Measurements from ENCODE around the gene TGM5. TPM values are rescaled to one million over a fixed set of nuclear protein-coding genes. Genes with fewer than 3 reads are reported as not detected.

Gene TGM5
- total RNA-seq, 3 donors from 2014 or later (not counting 1 experiment from before 2014, with no cell fraction given): not detected

- no peak overlapping the region for H3K27ac Mint-ChIP-seq
- H3K36me3 Mint-ChIP-seq: no peaks in the 10 kb centered on the region
- H3K9me3 Mint-ChIP-seq: no peaks in the 10 kb centered on the region
- ATAC-seq: peak; percentile 58 to 75 (median 68)
- H3K27me3 Mint-ChIP-seq (ENCODE audit: low read depth in 2 of 2): peaks cover 5 to 13% of the 10 kb centered on the region in 2 donors
- H3K4me1 Mint-ChIP-seq: peaks cover 0 to 10% of the 10 kb centered on the region in 2 donors
- Histone ChIP-seq H3K36me3 (ENCODE audit: control insufficient read depth, insufficient read depth, low read length) (no peaks in the 10 kb centered on the region), H3K9me3 (ENCODE audit: control insufficient read depth, insufficient read depth, low read length) (no peaks in the 10 kb centered on the region), H3K27ac (ENCODE audit: low read length) (peak overlapping the region; percentile 10), H3K4me1 (ENCODE audit: control insufficient read depth, insufficient read depth, low read length) (peaks cover 14% of the 10 kb centered on the region), H3K4me3 (ENCODE audit: low read length) (no peak overlapping the region), H3K27me3 (ENCODE audit: control insufficient read depth, insufficient read depth, low read length) (no peaks in the 10 kb centered on the region)
- intact Hi-C loops (cut with micrococcal nuclease): no loop called here
- 14% methylated on average over 5 of the region's 6 CpGs for WGBS (ENCODE audit: insufficient coverage)
- TF ChIP-seq, protein P1, sequence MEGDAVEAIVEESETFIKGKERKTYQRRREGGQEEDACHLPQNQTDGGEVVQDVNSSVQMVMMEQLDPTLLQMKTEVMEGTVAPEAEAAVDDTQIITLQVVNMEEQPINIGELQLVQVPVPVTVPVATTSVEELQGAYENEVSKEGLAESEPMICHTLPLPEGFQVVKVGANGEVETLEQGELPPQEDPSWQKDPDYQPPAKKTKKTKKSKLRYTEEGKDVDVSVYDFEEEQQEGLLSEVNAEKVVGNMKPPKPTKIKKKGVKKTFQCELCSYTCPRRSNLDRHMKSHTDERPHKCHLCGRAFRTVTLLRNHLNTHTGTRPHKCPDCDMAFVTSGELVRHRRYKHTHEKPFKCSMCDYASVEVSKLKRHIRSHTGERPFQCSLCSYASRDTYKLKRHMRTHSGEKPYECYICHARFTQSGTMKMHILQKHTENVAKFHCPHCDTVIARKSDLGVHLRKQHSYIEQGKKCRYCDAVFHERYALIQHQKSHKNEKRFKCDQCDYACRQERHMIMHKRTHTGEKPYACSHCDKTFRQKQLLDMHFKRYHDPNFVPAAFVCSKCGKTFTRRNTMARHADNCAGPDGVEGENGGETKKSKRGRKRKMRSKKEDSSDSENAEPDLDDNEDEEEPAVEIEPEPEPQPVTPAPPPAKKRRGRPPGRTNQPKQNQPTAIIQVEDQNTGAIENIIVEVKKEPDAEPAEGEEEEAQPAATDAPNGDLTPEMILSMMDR (IDR thresholded peaks at IDR 0.05): no peak
- peak in 1 of 2 donors; percentile 23 for DNase-seq
- no peak overlapping the region for H3K4me3 Mint-ChIP-seq
These were observed 4.1 kb upstream of the TGM5 start for GRCh38 chr15:43270676-43271306.

GRCh38 chr15:43270113-43270665, 3.5 kb upstream of the TGM5 start:
- H3K4me1 Mint-ChIP-seq: peaks cover 0 to 10% of the 10 kb centered on the region in 2 donors
- no peaks in the 10 kb centered on the region for H3K36me3 ChIP-seq (ENCODE audit: control insufficient read depth, insufficient read depth, low read length)
- no peak overlapping the region for H3K4me3 Mint-ChIP-seq
- peaks cover 14% of the 10 kb centered on the region for H3K4me1 ChIP-seq (ENCODE audit: control insufficient read depth, insufficient read depth, low read length)
- ATAC-seq: no peak
- H3K27me3 Mint-ChIP-seq (ENCODE audit: low read depth in 2 of 2): peaks cover 5 to 13% of the 10 kb centered on the region in 2 donors
- no peaks in the 10 kb centered on the region for H3K9me3 ChIP-seq (ENCODE audit: control insufficient read depth, insufficient read depth, low read length)
- H3K4me3 ChIP-seq (ENCODE audit: low read length): no peak overlapping the region
- WGBS (ENCODE audit: insufficient coverage): 84% methylated on average over 5 of the region's 5 CpGs
- H3K27ac Mint-ChIP-seq: no peak overlapping the region
- TF ChIP-seq, protein P1 (IDR thresholded peaks at IDR 0.05): no peak
- no peak for DNase-seq
- intact Hi-C loops (cut with micrococcal nuclease): no loop called here
- no peaks in the 10 kb centered on the region for H3K27me3 ChIP-seq (ENCODE audit: control insufficient read depth, insufficient read depth, low read length)
- H3K36me3 Mint-ChIP-seq: no peaks in the 10 kb centered on the region
- H3K27ac ChIP-seq (ENCODE audit: low read length): peak overlapping the region; percentile 10
- no peaks in the 10 kb centered on the region for H3K9me3 Mint-ChIP-seq

GRCh38 chr15:43268111-43269105, 1.7 kb upstream of the TGM5 start:
- no peak overlapping the region for H3K27ac Mint-ChIP-seq
- Histone ChIP-seq H3K4me1 (ENCODE audit: control insufficient read depth, insufficient read depth, low read length) (peaks cover 14% of the 10 kb centered on the region), H3K27ac (ENCODE audit: low read length) (no peak overlapping the region), H3K36me3 (ENCODE audit: control insufficient read depth, insufficient read depth, low read length) (no peaks in the 10 kb centered on the region), H3K27me3 (ENCODE audit: control insufficient read depth, insufficient read depth, low read length) (no peaks in the 10 kb centered on the region), H3K9me3 (ENCODE audit: control insufficient read depth, insufficient read depth, low read length) (no peaks in the 10 kb centered on the region), H3K4me3 (ENCODE audit: low read length) (no peak overlapping the region)
- DNase-seq: no peak
- H3K36me3 Mint-ChIP-seq: no peaks in the 10 kb centered on the region
- TF ChIP-seq, protein P1 (IDR thresholded peaks at IDR 0.05): no peak
- peaks cover 7 to 13% of the 10 kb centered on the region in 2 donors for H3K27me3 Mint-ChIP-seq (ENCODE audit: low read depth in 2 of 2)
- 64% methylated on average over 11 of the region's 11 CpGs for WGBS (ENCODE audit: insufficient coverage)
- ATAC-seq: no peak
- intact Hi-C loops (cut with micrococcal nuclease): no loop called here
- no peak overlapping the region for H3K4me3 Mint-ChIP-seq
- H3K9me3 Mint-ChIP-seq: no peaks in the 10 kb centered on the region
- H3K4me1 Mint-ChIP-seq: peaks cover 0 to 10% of the 10 kb centered on the region in 2 donors

Data from natural killer cell (primary cell).